ENCODE measurements around the gene SLMAP.
"Not testable (repeated sequence)": the region's sequence is repeated elsewhere in the genome, so short reads cannot be mapped to it uniquely, and the experiment has no call there.

The SLMAP gene

DNA sequence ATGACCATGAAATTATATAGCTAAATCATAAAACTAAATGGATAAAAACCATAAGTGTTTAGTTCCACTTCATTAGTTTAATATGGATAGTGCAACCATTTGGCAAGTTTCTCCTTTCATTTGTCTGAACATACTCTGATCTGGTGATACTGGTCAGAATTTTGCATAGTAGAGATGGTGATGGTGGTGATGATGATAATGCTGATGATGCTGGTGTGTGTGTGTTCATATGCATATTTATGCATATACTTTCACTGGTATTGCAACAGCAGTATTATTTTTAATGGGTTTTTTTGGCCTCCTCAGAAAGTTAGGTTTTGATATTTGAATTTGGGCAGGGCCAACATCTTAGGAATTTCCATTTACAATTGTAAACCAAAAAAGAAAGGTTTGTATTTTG is 76.4 kb downstream of the SLMAP start:
- no peak for DNase-seq (ENCODE audit: low read depth)

DNA sequence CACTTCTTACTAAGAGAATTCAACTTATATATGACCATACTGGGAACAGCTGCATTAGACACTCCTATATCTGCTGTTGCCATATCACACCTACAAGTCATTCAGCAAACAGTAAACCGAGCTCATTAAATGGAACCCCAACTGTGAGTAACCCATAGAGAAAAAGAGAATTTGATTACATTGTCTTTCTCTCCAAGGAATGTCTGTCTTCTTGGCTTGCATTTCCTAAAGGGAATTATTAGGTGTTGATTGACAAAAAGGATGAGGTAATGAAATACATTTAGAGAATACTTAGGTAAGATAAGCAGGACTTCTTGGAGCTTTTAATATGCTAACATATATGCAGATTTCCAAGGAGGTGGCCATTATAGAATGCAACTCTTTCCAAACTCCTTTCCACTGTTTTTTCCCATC is 76.8 kb downstream of the SLMAP start:
- DNase-seq (ENCODE audit: low read depth), result no peak

DNA sequence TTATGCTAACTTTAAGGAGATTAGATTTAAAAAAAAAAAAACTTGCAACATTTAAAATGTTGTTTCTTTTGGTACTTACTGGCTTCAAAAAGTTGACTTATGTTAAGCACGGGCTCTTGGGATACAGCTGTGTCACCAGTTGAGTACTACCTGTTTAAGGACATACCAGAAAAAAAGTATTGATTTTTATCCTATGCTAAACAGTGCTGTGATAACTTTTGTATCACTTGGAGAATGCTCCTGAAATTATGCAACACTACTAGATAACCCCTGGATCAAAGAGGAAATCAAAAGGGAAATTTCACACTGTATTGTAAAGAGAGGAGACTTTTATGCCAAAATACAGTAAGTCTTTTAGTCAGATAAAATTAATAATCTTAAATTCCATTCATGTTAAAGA is 77.7 kb downstream of the SLMAP start:
- DNase-seq (ENCODE audit: low read depth), result no peak

DNA sequence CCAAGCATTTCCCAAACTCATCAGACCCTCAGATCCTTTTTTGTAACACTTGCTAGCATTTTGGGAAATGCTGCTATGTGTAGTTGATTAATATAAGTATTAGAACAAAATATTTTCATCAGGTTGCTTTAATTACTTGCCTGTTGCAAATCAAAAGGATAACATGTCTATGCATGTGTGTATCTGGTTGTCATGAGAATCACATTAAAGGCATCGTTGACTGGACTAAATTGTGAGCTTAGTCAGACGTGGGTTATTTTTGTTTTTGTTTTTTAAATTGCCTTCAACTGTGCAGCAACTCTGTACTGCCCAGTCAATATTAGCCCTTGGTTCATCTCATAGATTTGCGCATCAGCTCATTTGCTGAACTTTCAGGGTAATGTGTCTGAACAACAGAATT is 81.6 kb downstream of the SLMAP start:
- DNase-seq (ENCODE audit: low read depth), result no peak

DNA sequence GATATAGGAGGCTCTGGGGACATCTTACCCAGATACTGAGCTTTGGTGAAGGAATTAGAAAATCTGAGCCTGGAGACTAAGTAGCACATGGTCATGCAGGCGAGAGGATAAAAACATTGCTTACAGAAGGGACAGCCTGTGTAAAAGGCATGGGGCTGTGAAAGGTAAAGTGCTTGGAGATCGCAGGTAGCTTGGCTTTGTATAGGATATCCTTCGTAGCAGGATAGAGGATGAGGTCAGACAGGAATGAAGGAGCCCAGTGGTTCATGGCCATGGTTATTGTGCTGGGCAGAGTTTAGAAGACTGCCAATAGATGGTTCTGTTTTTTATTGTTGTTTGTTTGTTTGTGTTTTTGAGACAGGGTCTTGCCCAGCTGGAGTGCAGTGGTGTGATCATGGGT is 82.5 kb downstream of the SLMAP start:
- no peak for DNase-seq (ENCODE audit: low read depth)

DNA sequence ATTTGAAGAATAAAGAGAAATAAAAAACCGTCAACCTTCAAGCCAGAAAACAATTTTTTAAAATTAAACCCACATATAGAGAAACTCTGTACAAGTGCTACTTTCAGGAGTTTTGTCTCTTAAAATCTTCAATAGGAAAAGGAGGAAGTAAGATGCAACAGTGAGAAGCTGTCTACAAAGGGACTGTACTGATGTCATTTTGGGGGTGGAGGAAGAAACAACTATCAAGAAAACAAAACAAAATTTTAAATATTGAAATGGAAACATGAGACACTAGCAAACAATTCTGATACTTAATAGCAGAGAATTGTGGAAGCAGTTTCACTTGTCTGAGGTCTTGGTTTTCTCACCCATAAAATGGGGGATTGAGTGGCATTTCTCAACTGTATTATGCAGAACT is 84.4 kb downstream of the SLMAP start:
- no peak for DNase-seq (ENCODE audit: low read depth)

DNA sequence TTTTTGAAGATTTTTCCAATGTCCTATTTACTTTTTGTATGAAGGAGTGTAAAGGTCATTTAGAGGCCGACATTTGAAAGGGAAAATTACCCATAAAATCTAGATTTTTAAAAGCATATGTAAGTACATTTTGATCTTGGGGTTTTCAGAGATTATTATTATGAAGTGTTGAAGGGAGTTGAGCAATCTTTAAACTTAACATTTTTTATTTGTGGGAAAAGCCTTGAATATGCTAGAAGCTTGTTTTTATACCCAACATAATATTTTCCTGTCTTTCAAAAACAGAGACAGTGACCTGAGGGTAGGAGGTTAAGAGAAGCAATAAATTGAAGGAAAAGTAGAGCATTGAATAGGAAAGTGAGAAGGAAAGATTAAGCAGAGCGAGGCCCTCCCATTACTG is 85.7 kb downstream of the SLMAP start:
- no peak for DNase-seq (ENCODE audit: low read depth)

DNA sequence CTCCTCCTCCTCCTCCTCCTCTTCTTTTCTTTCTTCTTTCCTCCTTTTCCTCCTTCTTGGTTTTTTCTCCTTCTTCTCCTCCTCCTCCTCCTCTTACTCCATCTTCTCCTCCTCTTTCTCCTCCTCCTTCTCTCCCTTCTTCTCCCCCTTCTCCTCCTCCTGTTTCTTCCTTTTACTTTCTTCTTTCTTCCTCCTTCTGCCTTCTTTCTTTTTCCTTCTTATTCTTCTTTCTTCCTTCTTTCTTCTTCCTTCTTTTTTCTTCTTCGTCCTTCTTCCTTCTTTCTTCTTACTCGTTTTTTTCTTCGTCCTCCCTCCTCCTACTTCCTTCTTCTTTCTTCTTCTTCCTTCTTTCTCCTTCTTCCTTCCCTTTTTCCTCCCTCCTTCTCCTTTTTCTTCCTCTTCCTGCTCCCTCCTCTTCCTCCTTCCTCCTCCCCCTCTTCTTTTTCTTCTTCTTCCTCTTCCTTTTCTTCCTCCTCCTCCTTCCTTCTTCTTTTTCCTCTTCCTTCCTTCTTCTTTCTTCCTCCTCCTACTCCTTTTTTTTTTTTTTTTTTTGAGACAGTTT is 92.1 kb downstream of the SLMAP start:
- DNase-seq (ENCODE audit: low read depth), result no peak

DNA sequence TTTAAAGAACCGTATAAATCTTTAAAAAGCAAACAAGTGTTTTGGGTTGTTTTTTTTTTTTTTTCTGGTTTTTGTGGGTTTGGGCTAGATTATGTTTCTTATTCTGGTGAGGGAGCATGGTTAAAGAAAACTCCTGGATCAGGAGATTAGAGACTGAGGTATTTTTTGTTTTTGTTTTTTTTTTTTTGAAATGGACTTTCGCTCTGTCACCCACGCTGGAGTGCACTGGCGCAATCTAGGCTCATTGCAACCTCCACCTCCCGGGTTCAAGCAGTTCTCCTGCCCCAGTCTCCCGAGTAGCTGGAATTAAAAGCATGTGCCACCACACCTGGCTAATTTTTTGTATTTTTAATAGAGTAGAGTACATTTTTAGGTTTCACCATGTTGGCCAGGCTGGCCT is 95.2 kb downstream of the SLMAP start:
- no peak for DNase-seq (ENCODE audit: low read depth)

DNA sequence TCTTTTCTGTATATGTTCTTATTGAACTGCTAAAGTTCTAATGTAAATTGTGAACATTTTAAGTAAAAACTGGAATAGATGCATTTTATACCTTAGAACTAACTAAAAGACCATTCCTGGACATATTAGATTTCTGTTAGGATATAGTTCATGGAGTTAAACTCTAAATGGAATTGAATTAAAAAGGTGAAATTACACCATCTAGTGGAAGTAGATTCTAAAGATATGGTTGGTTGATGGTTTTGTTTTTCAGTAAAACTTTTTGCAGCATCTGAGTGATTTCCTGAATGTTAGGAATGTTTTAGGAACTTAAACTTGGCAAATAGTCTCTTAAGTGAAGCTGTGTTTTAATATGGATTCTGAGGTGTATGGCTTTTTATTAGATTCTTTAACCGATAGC is 96.8 kb downstream of the SLMAP start:
- DNase-seq (ENCODE audit: low read depth), result peak; percentile 56

DNA sequence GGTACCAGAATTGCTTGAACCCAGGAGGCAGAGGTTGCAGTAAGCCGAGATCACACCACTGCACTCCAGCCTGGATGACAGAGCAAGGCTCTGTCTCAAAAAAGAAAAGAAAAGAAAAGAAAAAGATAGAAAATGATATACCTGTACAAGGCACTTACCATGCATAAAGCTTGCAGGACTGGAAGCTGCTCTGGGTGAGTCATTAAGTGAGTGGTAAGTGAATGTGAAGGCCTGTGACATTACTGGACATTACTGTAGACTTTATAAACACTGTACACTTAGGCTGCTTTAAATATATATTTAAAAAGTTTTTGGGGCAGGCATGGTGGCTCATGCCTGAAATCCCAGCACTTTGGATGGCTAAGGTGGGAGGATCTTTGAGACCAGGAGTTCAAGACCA is 99.2 kb downstream of the SLMAP start:
- DNase-seq (ENCODE audit: low read depth), result peak; percentile 67

DNA sequence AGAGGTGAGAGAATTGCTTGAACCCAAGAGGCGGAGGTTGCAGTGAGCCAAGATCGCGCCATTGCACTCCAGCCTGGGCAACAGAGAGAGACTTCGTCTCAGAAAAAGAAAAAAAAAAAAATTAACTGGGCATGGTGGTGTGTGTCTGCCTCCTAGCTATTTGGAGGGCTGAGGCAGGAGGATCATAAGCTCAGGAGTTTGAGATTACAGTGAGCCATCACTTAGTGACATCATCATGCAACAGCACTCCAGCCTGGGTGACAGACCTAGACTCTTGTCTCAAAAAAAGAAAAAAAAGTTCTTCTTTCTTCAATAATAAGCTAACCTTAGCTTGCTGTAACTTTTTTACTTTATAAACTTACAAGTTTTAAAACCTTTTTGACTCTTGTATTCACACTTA is 99.8 kb downstream of the SLMAP start:
- DNase-seq (ENCODE audit: low read depth), result no peak

DNA sequence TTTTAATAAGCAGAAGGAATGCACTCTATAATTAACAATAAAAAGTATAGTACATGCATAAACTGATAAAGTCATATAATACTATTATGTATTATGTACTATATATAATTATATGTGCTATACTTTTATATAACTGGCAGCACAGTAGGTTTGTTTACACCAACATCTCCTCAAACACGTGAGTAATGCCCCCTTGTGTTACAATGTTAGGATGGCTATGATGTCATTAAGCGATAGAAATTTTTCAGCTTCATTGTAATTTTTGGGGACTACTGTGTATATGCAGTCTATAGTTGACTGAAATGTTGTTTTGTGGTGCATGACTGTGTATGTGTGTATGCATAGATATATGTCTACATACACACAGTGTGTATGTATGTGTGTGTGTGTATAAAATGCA is 100.6 kb downstream of the SLMAP start:
- peak; percentile 16 for DNase-seq (ENCODE audit: low read depth)

DNA sequence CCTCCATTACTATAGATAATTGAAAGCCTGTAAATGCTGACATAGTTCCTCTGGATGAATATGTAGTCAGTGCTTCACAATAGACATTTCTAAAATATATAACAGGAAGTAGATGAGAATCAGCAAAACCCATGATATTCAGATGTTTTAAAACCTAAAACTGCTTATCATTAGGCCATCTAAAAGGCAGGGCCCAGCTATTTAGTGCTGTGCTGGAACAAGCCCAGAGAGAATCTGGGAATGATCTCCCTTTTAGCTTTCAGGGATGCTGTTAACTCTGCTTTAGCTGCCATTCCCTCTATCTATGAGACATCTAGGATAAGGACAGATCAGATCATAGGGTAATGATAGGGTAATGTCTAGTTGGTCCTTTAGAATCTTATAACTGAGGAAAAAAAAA is 106.8 kb downstream of the SLMAP start:
- DNase-seq (ENCODE audit: low read depth), result no peak

DNA sequence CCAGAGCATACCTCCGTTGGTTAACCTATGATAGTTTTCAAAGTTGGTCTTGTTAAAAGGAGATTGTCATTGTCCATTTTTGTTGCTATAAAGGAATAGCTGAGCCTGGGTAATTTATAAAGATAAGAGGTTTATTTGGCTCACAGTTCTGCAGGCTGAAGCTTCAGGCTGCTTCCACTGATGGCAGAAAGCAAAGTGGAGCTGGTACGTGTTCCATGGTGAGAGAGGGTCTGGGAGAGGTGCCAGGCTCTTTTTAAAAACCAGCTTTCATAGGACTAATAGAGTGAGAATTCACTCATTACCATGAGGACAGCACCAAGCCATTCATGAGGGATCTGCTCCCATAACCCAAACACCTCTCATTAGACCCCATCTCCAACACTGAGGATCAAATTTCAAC is 107.3 kb downstream of the SLMAP start:
- DNase-seq (ENCODE audit: low read depth), result no peak

DNA sequence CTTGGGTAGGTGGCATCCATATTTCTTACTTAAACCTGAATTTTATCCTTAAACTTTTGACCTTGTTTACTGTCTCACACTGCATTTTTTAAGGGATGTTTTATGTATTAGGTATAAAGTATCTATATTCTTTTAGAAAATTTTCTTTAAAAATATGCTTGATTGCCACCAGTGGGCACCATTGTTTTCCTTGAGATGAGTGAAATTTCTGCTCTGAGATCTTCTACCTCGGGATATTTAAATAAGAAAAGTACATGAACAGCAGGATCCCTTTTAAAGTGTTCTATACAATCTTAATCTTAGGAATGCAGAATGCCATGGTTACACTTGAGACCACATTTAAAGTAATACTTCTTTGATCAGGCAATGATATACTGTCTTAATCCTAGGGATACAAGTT is 108.7 kb downstream of the SLMAP start:
- peak; percentile 52 for DNase-seq (ENCODE audit: low read depth)

DNA sequence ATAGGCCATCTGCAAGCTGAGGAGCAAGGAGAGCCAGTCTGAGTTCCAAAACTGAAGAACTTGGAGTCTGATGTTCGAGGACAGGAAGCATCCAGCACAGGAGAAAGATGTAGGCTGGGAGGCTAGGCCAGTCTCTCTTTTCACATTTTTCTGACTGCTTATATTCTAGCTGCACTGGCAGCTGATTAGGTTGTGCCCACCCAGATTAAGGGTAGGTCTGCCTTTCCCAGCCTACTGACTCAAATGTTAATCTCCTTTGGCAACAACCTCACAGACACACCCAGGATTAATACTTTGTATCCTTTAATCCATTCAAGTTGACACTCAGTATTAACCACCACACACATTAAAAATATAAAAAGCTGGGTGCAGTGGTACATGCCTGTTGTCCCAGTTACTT is 113.0 kb downstream of the SLMAP start:
- DNase-seq (ENCODE audit: low read depth), result not testable (repeated sequence)

DNA sequence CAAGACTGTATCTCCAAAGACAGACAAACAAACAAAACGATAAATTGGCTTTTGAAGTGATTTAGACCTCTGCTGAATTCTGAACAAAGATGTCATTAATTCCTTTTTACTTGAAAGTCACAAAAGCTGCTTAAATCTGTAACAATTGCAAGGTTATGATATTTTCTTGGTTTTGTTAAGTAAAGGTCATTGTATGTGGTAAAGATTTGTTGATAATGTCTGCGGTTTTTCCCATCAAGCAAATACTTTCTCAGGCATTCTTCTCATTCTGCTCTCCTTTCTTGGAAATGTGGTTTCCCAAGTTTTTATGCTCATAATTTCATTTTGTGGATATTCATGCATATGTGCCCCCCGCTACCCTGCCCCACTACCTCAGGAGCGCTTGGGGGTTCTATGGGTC is 116.5 kb downstream of the SLMAP start:
- DNase-seq (ENCODE audit: low read depth), result peak; percentile 61

DNA sequence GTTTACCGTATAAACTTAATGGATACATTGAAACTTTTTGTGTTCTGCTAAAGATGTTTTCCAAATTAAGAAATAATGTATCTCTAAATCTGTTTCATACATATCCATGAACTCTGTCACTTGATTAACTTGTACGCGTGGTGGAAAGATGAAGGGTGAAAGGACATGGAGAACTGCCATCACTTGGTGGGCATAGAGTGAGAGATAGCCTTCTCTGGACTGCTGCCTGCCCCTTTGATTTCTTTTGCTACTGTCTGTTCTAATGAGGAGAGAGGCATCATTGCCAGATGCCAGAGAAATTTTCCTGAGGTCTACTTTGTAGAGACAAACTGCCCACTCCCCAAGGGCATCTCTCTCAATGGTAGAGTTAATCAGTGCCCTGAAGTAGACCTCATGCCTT is 120.5 kb downstream of the SLMAP start:
- no peak for DNase-seq (ENCODE audit: low read depth)

DNA sequence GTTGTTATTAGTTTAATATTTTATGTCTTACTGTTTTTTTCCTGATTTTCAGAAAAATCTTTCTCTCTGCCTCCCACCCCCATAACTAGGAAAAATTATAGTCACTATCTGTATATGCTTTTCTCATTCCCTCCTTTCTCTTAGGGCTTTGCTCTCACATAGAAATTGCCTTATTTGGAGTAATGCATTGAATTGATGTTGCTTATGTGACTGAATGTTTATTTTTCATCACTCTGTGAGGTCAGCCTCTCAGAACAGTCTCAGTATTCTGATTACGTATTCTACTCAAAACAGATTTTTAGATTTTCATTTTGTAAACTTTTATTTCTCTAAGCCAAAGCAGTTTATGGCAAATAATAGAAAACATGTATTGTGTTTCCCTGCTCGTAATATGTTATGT is 121.0 kb downstream of the SLMAP start:
- DNase-seq (ENCODE audit: low read depth), result peak; percentile 63

DNA sequence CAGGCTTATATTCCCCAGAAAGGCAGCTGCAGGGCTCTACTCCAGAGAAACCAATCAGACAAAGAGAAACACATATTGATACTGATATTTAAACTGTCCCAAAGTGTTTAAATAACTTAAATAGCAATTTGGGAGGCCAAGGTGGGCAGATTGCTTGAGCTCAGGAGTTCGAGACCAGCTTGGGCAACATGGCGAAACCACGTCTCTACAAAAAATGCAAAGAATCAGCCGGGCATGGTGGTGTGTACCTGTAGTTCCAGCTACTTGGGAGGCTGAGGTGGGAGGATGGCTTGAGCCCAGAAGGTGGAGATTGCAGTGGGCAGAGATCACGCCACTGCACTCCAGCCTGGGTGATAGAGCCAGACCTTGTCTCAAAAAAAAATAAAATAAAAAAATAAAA is 128.3 kb downstream of the SLMAP start:
- not testable (repeated sequence) for DNase-seq (ENCODE audit: low read depth)

DNA sequence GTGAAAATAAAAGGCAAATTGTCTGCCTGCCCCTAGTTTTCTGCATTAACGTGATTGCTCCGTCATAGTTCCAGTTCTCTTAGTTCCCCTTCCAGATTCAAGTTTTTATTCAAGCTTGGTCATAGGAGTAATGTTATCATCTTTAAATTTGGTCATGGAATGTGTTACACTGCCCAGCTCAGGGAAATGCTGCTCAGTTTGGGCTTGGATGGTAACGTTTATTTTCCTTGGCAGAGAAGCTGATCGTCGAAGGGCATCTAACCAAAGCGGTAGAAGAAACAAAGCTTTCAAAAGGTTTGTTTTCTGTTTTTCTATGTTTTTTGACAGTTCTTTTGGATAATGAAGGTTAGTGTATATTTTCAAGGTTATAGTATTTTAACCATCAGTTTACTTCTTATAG is 133.7 kb downstream of the SLMAP start:
- peak; percentile 36 for DNase-seq (ENCODE audit: low read depth)

DNA sequence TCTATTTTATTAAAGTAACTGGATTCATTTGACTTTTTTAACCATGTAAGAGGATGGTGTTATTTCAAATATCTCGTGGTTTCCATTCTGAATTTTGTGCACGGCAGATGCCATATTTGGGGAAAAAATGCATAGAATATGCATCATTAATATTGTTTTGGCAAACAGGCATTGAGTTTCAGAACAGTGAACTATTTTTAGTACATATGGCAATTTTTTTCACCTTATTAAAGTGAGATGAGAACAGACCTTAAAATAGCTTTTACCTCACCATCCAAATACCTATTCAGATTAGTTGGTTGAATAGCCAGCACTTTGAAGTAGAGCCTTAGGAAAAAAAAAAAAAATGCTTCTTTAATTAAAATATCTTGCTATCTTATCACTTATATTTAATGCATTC is 134.8 kb downstream of the SLMAP start:
- peak; percentile 74 for DNase-seq (ENCODE audit: low read depth)

DNA sequence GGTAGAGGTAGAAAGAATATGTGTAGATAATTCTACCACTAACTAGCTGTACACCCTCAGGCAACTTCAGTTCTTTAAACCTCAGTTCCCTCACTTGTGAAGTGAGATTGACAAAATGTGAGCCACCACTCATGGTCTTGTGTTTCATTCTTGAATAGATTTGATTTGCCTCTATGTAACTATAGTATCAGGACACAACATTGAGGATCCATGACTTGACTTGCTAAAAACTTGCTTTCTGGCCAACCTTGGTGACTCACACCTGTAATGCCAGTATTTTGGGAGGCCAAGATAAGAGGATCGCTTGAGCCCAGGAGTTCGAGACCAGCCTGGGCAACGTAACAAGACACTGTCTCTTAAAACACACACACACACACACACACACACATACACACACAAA is 136.3 kb downstream of the SLMAP start:
- DNase-seq (ENCODE audit: low read depth), result peak; percentile 27

DNA sequence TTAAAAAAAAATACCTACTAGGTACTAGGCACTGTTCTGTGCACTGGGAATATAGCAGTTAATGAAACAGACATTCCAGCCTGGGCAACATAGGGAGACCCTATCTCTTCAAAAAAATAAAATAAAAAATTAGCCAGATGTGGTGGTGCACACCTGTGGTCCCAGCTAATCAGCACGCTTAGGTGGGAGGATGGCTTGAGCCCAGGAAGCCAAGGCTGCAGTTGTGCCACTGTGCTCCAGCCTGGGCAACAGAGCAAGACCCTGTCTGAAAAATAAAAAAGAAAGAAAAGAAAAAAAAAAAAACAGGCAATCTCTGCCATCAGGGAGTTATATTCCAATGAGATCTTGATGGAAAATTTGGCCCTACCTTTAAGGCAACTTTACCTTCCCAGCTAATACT is 137.0 kb downstream of the SLMAP start:
- no peak for DNase-seq (ENCODE audit: low read depth)
